ENCODE measurements around the gene SPINDOC. TPM values are rescaled to one million over a fixed set of nuclear protein-coding genes. Genes with fewer than 3 reads are reported as not detected.

SPINDOC gene
- polyA plus RNA-seq, 3 donors: 0.10 to 3.3 (median 0.20) TPM

DNA sequence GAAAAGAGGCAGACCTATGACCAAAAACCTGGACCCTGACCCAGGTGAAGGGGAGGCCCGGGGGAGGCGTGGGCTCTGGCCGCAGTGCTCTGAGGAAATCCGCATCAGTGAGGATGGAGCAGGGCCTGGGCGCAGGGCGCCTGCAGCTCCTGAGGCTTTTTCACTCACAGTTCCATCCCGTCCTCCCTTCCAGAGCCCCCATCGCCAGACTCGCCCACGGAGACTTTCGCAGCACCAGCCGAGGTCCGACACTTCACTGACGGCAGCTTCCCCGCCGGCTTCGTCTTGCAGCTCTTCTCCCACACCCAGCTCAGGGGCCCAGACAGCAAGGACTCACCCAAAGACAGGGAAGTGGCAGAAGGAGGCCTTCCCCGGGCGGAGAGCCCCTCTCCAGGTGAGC is 5.4 kb downstream of the SPINDOC start:
- no peak overlapping the region for H3K9ac ChIP-seq (ENCODE audit: insufficient read depth, low read length, poor library complexity, severe bottlenecking)

DNA sequence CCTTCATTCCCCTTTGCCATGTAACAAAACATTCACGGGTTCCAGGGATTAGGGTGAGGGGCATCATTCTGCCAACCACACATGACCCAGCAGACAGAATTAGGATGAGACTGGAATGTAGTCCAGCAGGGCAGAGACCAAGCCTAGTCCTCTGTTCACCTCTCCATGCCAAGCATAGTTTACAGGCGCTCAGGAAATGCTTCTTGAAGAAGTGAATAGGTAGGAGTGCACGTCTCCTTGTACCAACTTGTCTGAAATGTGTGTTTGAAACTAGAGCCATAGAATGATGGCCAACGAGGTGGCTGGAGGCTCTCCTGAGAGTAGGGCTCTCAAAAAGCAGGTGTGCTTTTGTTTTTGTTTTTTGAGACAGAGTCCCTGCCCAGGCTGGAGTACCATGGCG is 8.2 kb downstream of the SPINDOC start:
- peaks cover 4 to 5% of the 10 kb centered on the region in 2 donors for H3K4me1 ChIP-seq (ENCODE audit: control insufficient read depth in 1 of 2, insufficient read depth in 2 of 2, low read length in 2 of 2)
- H3K9me3 Mint-ChIP-seq: peaks cover 0 to 3% (median 0%) of the 10 kb centered on the region in 7 donors
- H4K20me1 ChIP-seq (ENCODE audit: insufficient read depth, low read length): no peaks in the 10 kb centered on the region
- no peaks in the 10 kb centered on the region for H3K27me3 Mint-ChIP-seq (ENCODE audit: low read depth in 3 of 3)
- no peaks in the 10 kb centered on the region for H3K9me3 ChIP-seq (replicated peaks in 1 of 2; ENCODE audit: control insufficient read depth in 1 of 2, insufficient read depth in 1 of 2, low read length in 2 of 2)
- intact Hi-C loops (cut with micrococcal nuclease): no loop called here
- H3K27ac ChIP-seq (ENCODE audit: low read depth in 1 of 2, low read length in 2 of 2): no peak overlapping the region
- 100% methylated on average over 2 of the region's 5 CpGs for WGBS (ENCODE audit: insufficient coverage)
- peaks cover 31 to 67% of the 10 kb centered on the region in 2 donors for H3K36me3 ChIP-seq (replicated peaks in 1 of 2; ENCODE audit: control insufficient read depth in 1 of 2, insufficient read depth in 2 of 2, low read length in 2 of 2)
- DNase-seq: no peak
- H3K4me3 ChIP-seq (replicated peaks in 1 of 3; ENCODE audit: low read depth in 2 of 3, low read length in 3 of 3): no peak overlapping the region
- H3K27ac Mint-ChIP-seq: no peak overlapping the region
- no peak overlapping the region for H2AFZ ChIP-seq (ENCODE audit: insufficient read depth, low read depth, low read length, poor library complexity, severe bottlenecking)
- peaks cover 3% of the 10 kb centered on the region for H3K4me1 Mint-ChIP-seq
- TF ChIP-seq, protein P1, sequence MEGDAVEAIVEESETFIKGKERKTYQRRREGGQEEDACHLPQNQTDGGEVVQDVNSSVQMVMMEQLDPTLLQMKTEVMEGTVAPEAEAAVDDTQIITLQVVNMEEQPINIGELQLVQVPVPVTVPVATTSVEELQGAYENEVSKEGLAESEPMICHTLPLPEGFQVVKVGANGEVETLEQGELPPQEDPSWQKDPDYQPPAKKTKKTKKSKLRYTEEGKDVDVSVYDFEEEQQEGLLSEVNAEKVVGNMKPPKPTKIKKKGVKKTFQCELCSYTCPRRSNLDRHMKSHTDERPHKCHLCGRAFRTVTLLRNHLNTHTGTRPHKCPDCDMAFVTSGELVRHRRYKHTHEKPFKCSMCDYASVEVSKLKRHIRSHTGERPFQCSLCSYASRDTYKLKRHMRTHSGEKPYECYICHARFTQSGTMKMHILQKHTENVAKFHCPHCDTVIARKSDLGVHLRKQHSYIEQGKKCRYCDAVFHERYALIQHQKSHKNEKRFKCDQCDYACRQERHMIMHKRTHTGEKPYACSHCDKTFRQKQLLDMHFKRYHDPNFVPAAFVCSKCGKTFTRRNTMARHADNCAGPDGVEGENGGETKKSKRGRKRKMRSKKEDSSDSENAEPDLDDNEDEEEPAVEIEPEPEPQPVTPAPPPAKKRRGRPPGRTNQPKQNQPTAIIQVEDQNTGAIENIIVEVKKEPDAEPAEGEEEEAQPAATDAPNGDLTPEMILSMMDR (IDR thresholded peaks at IDR 0.05): no peak
- no peak overlapping the region for H3K9ac ChIP-seq (ENCODE audit: insufficient read depth, low read length, poor library complexity, severe bottlenecking)
- no peak overlapping the region for H3K4me2 ChIP-seq (replicated peaks; ENCODE audit: extremely low read depth, low read length, poor library complexity, severe bottlenecking)
- no peaks in the 10 kb centered on the region for H3K27me3 ChIP-seq (ENCODE audit: control insufficient read depth in 2 of 2, insufficient read depth in 2 of 2, low read length in 2 of 2)
- peaks cover 5% of the 10 kb centered on the region for H3K79me2 ChIP-seq (ENCODE audit: insufficient read depth, low read length)
- no peak overlapping the region for H3K4me3 Mint-ChIP-seq
- peaks cover 52 to 82% of the 10 kb centered on the region in 2 donors for H3K36me3 Mint-ChIP-seq

More for the DNA sequence above, 5.4 kb downstream of the SPINDOC start:
- H3K27me3 ChIP-seq (ENCODE audit: control insufficient read depth in 2 of 2, insufficient read depth in 2 of 2, low read length in 2 of 2): no peaks in the 10 kb centered on the region
- peaks cover 18 to 46% of the 10 kb centered on the region in 2 donors for H3K36me3 ChIP-seq (replicated peaks in 1 of 2; ENCODE audit: control insufficient read depth in 1 of 2, insufficient read depth in 2 of 2, low read length in 2 of 2)
- H3K4me3 ChIP-seq (replicated peaks in 1 of 3; ENCODE audit: low read depth in 2 of 3, low read length in 3 of 3): no peak overlapping the region
- no peak overlapping the region for H2AFZ ChIP-seq (ENCODE audit: insufficient read depth, low read depth, low read length, poor library complexity, severe bottlenecking)
- peaks cover 0 to 3% (median 0%) of the 10 kb centered on the region in 7 donors for H3K9me3 Mint-ChIP-seq
- peaks cover 18% of the 10 kb centered on the region in 2 donors for H3K4me1 ChIP-seq (ENCODE audit: control insufficient read depth in 1 of 2, insufficient read depth in 2 of 2, low read length in 2 of 2)
- no peak overlapping the region for H3K4me3 Mint-ChIP-seq
- TF ChIP-seq, protein P1 (IDR thresholded peaks at IDR 0.05): no peak
- H3K36me3 Mint-ChIP-seq: peaks cover 39 to 61% of the 10 kb centered on the region in 2 donors
- H3K79me2 ChIP-seq (ENCODE audit: insufficient read depth, low read length): peaks cover 31% of the 10 kb centered on the region
- H3K4me2 ChIP-seq (replicated peaks; ENCODE audit: extremely low read depth, low read length, poor library complexity, severe bottlenecking): no peak overlapping the region
- intact Hi-C loops (cut with micrococcal nuclease): no loop called here
- peaks cover 24% of the 10 kb centered on the region for H3K4me1 Mint-ChIP-seq
- 100% methylated on average over 16 of the region's 19 CpGs for WGBS (ENCODE audit: insufficient coverage)
- no peak overlapping the region for H3K27ac Mint-ChIP-seq
- peaks cover 8% of the 10 kb centered on the region for H4K20me1 ChIP-seq (ENCODE audit: insufficient read depth, low read length)
- no peak overlapping the region for H3K27ac ChIP-seq (ENCODE audit: low read depth in 1 of 2, low read length in 2 of 2)
- no peaks in the 10 kb centered on the region for H3K9me3 ChIP-seq (replicated peaks in 1 of 2; ENCODE audit: control insufficient read depth in 1 of 2, insufficient read depth in 1 of 2, low read length in 2 of 2)
- no peaks in the 10 kb centered on the region for H3K27me3 Mint-ChIP-seq (ENCODE audit: low read depth in 3 of 3)
- no peak for DNase-seq
